Epithelial cell of esophagus (primary cell): Measurements from ENCODE around the gene ESYT1.

Source experiments
- DNase-seq: peaks from one replicate; pipeline ENCODE4 v3.0.0; 2010; ENCODE audit warnings: low read depth
- H3K4me3 ChIP-seq: 2 replicates; pipeline ENCODE4 v1.5.1; 2011; ENCODE audit warnings: mild to moderate bottlenecking, low read length, control low read depth
- CTCF ChIP-seq: IDR thresholded peaks from 2 replicates; pipeline ENCODE4 v1.5.1; 2011; ENCODE audit warnings: low read depth, mild to moderate bottlenecking, low read length, control low read depth, inconsistent platforms; ENCODE audit not compliant: insufficient read depth; ENCODE audit errors: missing control alignments

The ESYT1 gene

GRCh38 chr12:56159482-56160192 is 31.6 kb downstream of the ESYT1 start:
- no peak for TF ChIP-seq CTCF
- no peak for DNase-seq
- peak overlapping the region; percentile 100 for H3K4me3 ChIP-seq

- peak; percentile 55 for DNase-seq
- peak overlapping the region; percentile 100 for H3K4me3 ChIP-seq
- TF ChIP-seq CTCF: peak; percentile 15
Measured at GRCh38 chr12:56160193-56160763, 32.2 kb downstream of the ESYT1 start.

- DNase-seq: no peak
- peak overlapping the region; percentile 100 for H3K4me3 ChIP-seq
- TF ChIP-seq CTCF: no peak
Measured at GRCh38 chr12:56160894-56161689, 33.0 kb downstream of the ESYT1 start.

- H3K4me3 ChIP-seq: no peak overlapping the region
- DNase-seq: no peak
- no peak for TF ChIP-seq CTCF
Measured at GRCh38 chr12:56161690-56162351, 33.8 kb downstream of the ESYT1 start.

- no peak for DNase-seq
- TF ChIP-seq CTCF: no peak
- no peak overlapping the region for H3K4me3 ChIP-seq
Measured at GRCh38 chr12:56162468-56163290, 34.6 kb downstream of the ESYT1 start.
